HCT116 (cell line): ENCODE data around the gene TMEM203. TPM values are rescaled to one million over a fixed set of nuclear protein-coding genes. Genes with fewer than 3 reads are reported as not detected.

Source experiments
- ATAC-seq: fragments of 200-7000 bp; cut with Tn5 transposase; 2 replicates; pipeline ENCODE4 v1.9.1; 2020; ENCODE audit warnings: mild to moderate bottlenecking, moderate library complexity
- BruUV-seq: library from RNA; stranded (reverse); fragments of 400-500 nt; replicated peaks from 2 replicates; lab custom pipeline; 2021; lab: Mats Ljungman, UMichigan
- CTCF ChIA-PET: fragments of 300-600 bp; sonication (Branson Sonifier 250); formaldehyde crosslinking; loops from one replicate; lab custom pipeline; 2021; ENCODE audit warnings: antibody characterized with exemption; lab: Charles Lee
- POLR2A ChIA-PET: fragments of 300-600, 350-600 bp; sonication (Branson Sonifier 250); formaldehyde crosslinking; loops from one replicate; lab custom pipeline; 2021; ENCODE audit warnings: antibody characterized with exemption; lab: Charles Lee
- RAD21 ChIA-PET, 2 experiments: fragments of 300-600 bp; sonication (Branson Sonifier 250); formaldehyde crosslinking; loops; one replicate each; lab custom pipeline; 2023; ENCODE audit warnings: low total read pairs in 2 of 2; ENCODE audit not compliant: uncharacterized antibody in 2 of 2, unreplicated experiment in 2 of 2, low non-redundant PET in 1 of 2; lab: Charles Lee
- DNase-seq: peaks from one replicate; pipeline ENCODE4 v3.0.0-alpha.2; 2010; ENCODE audit warnings: low read depth, low spot score
- H2AFZ ChIP-seq: fragments of 200-600 bp; shearing (Covaris generic), sonication (generic); 2 replicates; pipeline ENCODE4 v1.6.1; 2017; ENCODE audit warnings: low read depth, mixed run types, mixed read lengths, antibody characterized with exemption, low read length; ENCODE audit not compliant: poor library complexity, severe bottlenecking
- H3K27ac ChIP-seq: 2 replicates; pipeline ENCODE4 v1.5.1; 2012; ENCODE audit warnings: low read depth, low read length
- H3K27me3 ChIP-seq: fragments of 200-600 bp; sonication (generic); 2 replicates; pipeline ENCODE4 v1.6.1; 2016; ENCODE audit warnings: mixed run types, low read length, mixed read lengths; ENCODE audit not compliant: insufficient read depth
- H3K36me3 ChIP-seq, 2 experiments: fragments of 200-500 bp in 1 of 2; fragments of 200-600 bp in 1 of 2; sonication (Bioruptor generic) in 1 of 2; sonication (generic) in 1 of 2; 2 replicates each; pipeline versions ENCODE4 v1.5.1 to v1.6.1; 2014 to 2016; ENCODE audit warnings: low read length in 2 of 2, inconsistent platforms in 1 of 2, mixed read lengths in 1 of 2, mixed run types in 1 of 2; ENCODE audit not compliant: insufficient read depth in 2 of 2, control insufficient read depth in 1 of 2
- H3K4me1 ChIP-seq, 2 experiments: fragments of 200-600 bp in 1 of 2; sonication (generic) in 1 of 2; 2 replicates each; pipeline versions ENCODE4 v1.5.1 to v1.6.1; 2012 to 2017; ENCODE audit warnings: low read length in 2 of 2, inconsistent platforms in 1 of 2, mild to moderate bottlenecking in 1 of 2, mixed read lengths in 1 of 2, mixed run types in 1 of 2, moderate library complexity in 1 of 2; ENCODE audit not compliant: insufficient read depth in 2 of 2, control insufficient read depth in 1 of 2
- H3K4me2 ChIP-seq: fragments of 200-600 bp; sonication (generic); 2 replicates; pipeline ENCODE4 v1.6.1; 2017; ENCODE audit warnings: mixed run types, low read length, mixed read lengths
- H3K4me3 ChIP-seq, 2 experiments: fragments of 200-600 bp in 1 of 2; sonication (generic) in 1 of 2; replicated peaks in 1 of 2; 2 replicates each; pipeline ENCODE4 v1.5.1; 2011 to 2016; ENCODE audit warnings: low read length in 2 of 2, control low read depth in 1 of 2, low read depth in 1 of 2, mild to moderate bottlenecking in 1 of 2, mixed read lengths in 1 of 2, mixed run types in 1 of 2
- H3K79me2 ChIP-seq: fragments of 200-600 bp; sonication (generic); 2 replicates; pipeline ENCODE4 v1.6.1; 2017; ENCODE audit warnings: mild to moderate bottlenecking, mixed run types, low read length, moderate library complexity, mixed read lengths; ENCODE audit not compliant: insufficient read depth
- H3K9ac ChIP-seq: fragments of 200-600 bp; sonication (generic); 2 replicates; pipeline ENCODE4 v1.6.1; 2016; ENCODE audit warnings: low read length, mixed read lengths
- H3K9me2 ChIP-seq: fragments of 200-600 bp; sonication (generic), shearing (Covaris generic); 2 replicates; pipeline ENCODE4 v1.6.1; 2017; ENCODE audit warnings: mixed run types, mild to moderate bottlenecking, moderate library complexity; ENCODE audit not compliant: insufficient read depth
- H3K9me3 ChIP-seq, 2 experiments: fragments of 200-500 bp in 1 of 2; fragments of 200-600 bp in 1 of 2; sonication (Bioruptor generic) in 1 of 2; sonication (generic) in 1 of 2; 2 replicates each; pipeline ENCODE4 v1.6.1; 2014 to 2017; ENCODE audit warnings: low read length in 2 of 2, mixed read lengths in 2 of 2, inconsistent platforms in 1 of 2, low read depth in 1 of 2, mild to moderate bottlenecking in 1 of 2, mixed run types in 1 of 2, moderate library complexity in 1 of 2; ENCODE audit not compliant: control insufficient read depth in 1 of 2, insufficient read depth in 1 of 2
- H4K20me1 ChIP-seq: fragments of 200-600 bp; sonication (generic), shearing (Covaris generic); 2 replicates; pipeline ENCODE4 v1.6.1; 2017; ENCODE audit warnings: mixed run types, mild to moderate bottlenecking, moderate library complexity; ENCODE audit not compliant: insufficient read depth
- CBX3 ChIP-seq: IDR thresholded peaks from 2 replicates; pipeline ENCODE4 v1.6.1; 2012; ENCODE audit warnings: low read depth
- ELF1 ChIP-seq: IDR thresholded peaks from 2 replicates; pipeline ENCODE4 v1.6.1; 2012; ENCODE audit warnings: low read depth, borderline replicate concordance
- EZH2 ChIP-seq: fragments of 200-600 bp; sonication (generic); IDR thresholded peaks from 2 replicates; pipeline ENCODE4 v1.6.1; 2017; ENCODE audit warnings: antibody characterized with exemption, mixed run types
- EZH2phosphoT487 ChIP-seq: fragments of 200-600 bp; IDR thresholded peaks from 2 replicates; pipeline ENCODE4 v1.6.1; 2018; ENCODE audit warnings: antibody characterized with exemption, borderline replicate concordance
- FOSL1 ChIP-seq: IDR thresholded peaks from 2 replicates; pipeline ENCODE4 v1.6.1; 2012; ENCODE audit warnings: low read depth
- MAX ChIP-seq: IDR thresholded peaks from 2 replicates; pipeline ENCODE4 v1.6.1; 2012
- POLR2AphosphoS5 ChIP-seq: IDR thresholded peaks from 2 replicates; pipeline ENCODE4 v1.6.1; 2011; ENCODE audit warnings: mild to moderate bottlenecking, low read depth, low read length, moderate library complexity
- SIN3A ChIP-seq: IDR thresholded peaks from 2 replicates; pipeline ENCODE4 v1.6.1; 2012; ENCODE audit warnings: low read depth
- SP1 ChIP-seq: IDR thresholded peaks from 2 replicates; pipeline ENCODE4 v1.6.1; 2012; ENCODE audit warnings: low read depth
- SRF ChIP-seq: IDR thresholded peaks from 2 replicates; pipeline ENCODE4 v1.6.1; 2012; ENCODE audit warnings: low read depth
- TCF7L2 ChIP-seq: IDR thresholded peaks from 2 replicates; pipeline ENCODE4 v1.7.0; 2011; ENCODE audit warnings: borderline replicate concordance, inconsistent platforms; ENCODE audit not compliant: insufficient read depth, insufficient read length; ENCODE audit errors: extremely low read depth
- YY1 ChIP-seq: IDR thresholded peaks from 2 replicates; pipeline ENCODE4 v1.6.1; 2011; ENCODE audit warnings: low read length, low read depth, moderate library complexity, mild to moderate bottlenecking; ENCODE audit not compliant: insufficient replicate concordance; ENCODE audit errors: extremely low read depth
- ZFX ChIP-seq: fragments of 450-650 bp; IDR thresholded peaks from 2 replicates; pipeline ENCODE4 v1.6.1; 2017
- ZNF274 ChIP-seq: fragments of 200-500 bp; sonication (Bioruptor generic); IDR thresholded peaks from 2 replicates; pipeline ENCODE4 v1.6.1; 2014; ENCODE audit warnings: mild to moderate bottlenecking, low read depth, low read length, inconsistent platforms
- intact Hi-C: fragments of 100-400 bp; cut with micrococcal nuclease; formaldehyde crosslinking; loops from 2 replicates; pipeline ENCODE4 v1.10.0; 2022
- total RNA-seq: library from RNA; stranded (reverse); gene quantifications from one replicate; pipeline ENCODE4 v1.2.1, GENCODE V29; 2021; ENCODE audit not compliant: unreplicated experiment
- TF ChIP-seq, protein P1 (sequence below): IDR thresholded peaks from 2 replicates; pipeline ENCODE4 v1.6.1; 2012
- TF ChIP-seq, protein P2 (sequence below), 3 experiments: fragments of 200-600 bp in 1 of 3; sonication (generic) in 1 of 3; IDR thresholded peaks in 2 of 3; conservative IDR thresholded peaks in 1 of 3; 2 replicates each; pipeline ENCODE4 v1.5.1; 2012 to 2017; ENCODE audit warnings: low read depth in 2 of 3, low read length in 2 of 3, antibody characterized with exemption in 1 of 3, borderline replicate concordance in 1 of 3, control low read depth in 1 of 3, mild to moderate bottlenecking in 1 of 3, mixed read lengths in 1 of 3, mixed run types in 1 of 3, moderate library complexity in 1 of 3; ENCODE audit not compliant: insufficient read depth in 1 of 3

TMEM203 gene
- total RNA-seq, 1 experiment from 2014 or later = 45.0 TPM

GRCh38 chr9:137192859-137193258, 12.6 kb downstream of the TMEM203 start:
- RAD21 ChIA-PET = no interaction called here
- BruUV-seq = no TSS peak
- Histone ChIP-seq H3K4me2 (no peak overlapping the region), H3K27me3 (no peaks in the 10 kb centered on the region), H3K9me2 (no peaks in the 10 kb centered on the region), H3K27ac (no peak overlapping the region), H3K36me3 (peaks cover 0 to 6% of the 10 kb centered on the region in 2 experiments; a peak in 1 of 4 replicates), H2AFZ (no peak overlapping the region)
- POLR2A ChIA-PET = no interaction called here
- TF ChIP-seq SRF (no peak), YY1 (no peak), FOSL1 (no peak), EZH2phosphoT487 (no peak), TCF7L2 (no peak), ZNF274 (no peak), ZFX (no peak), MAX (no peak), POLR2AphosphoS5 (no peak), ELF1 (no peak), SP1 (no peak), CBX3 (no peak), EZH2 (no peak), SIN3A (no peak)
- TF ChIP-seq, protein P1, sequence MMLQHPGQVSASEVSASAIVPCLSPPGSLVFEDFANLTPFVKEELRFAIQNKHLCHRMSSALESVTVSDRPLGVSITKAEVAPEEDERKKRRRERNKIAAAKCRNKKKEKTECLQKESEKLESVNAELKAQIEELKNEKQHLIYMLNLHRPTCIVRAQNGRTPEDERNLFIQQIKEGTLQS = no peak
- TF ChIP-seq, protein P2, sequence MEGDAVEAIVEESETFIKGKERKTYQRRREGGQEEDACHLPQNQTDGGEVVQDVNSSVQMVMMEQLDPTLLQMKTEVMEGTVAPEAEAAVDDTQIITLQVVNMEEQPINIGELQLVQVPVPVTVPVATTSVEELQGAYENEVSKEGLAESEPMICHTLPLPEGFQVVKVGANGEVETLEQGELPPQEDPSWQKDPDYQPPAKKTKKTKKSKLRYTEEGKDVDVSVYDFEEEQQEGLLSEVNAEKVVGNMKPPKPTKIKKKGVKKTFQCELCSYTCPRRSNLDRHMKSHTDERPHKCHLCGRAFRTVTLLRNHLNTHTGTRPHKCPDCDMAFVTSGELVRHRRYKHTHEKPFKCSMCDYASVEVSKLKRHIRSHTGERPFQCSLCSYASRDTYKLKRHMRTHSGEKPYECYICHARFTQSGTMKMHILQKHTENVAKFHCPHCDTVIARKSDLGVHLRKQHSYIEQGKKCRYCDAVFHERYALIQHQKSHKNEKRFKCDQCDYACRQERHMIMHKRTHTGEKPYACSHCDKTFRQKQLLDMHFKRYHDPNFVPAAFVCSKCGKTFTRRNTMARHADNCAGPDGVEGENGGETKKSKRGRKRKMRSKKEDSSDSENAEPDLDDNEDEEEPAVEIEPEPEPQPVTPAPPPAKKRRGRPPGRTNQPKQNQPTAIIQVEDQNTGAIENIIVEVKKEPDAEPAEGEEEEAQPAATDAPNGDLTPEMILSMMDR (IDR thresholded peaks at IDR 0.05 in 2 of 3, conservative IDR thresholded peaks at IDR 0.05 in 1 of 3; ENCODE audit: borderline replicate concordance in 1 of 3, insufficient read depth in 1 of 3, low read depth in 2 of 3, low read length in 2 of 3) = no peak
- TF ChIP-seq, all 23 proteins: peak for 0
- intact Hi-C loops = no loop called here
- CTCF ChIA-PET = no interaction called here
- DNase-seq (no peak), ATAC-seq (no peak)
- Histone ChIP-seq H3K9me3 (no peaks in the 10 kb centered on the region), H3K4me1 (peaks cover 24 to 43% of the 10 kb centered on the region in 2 experiments), H3K4me3 (no peak overlapping the region), H3K79me2 (peaks cover 34% of the 10 kb centered on the region), H4K20me1 (no peaks in the 10 kb centered on the region), H3K9ac (no peak overlapping the region)
